Choroid plexus epithelial cell (primary cell): ENCODE data around the gene AGO3.
A peak's percentile ranks its signal among the peaks of the same experiment; 100 is the strongest.

Source experiments
- DNase-seq: peaks from one replicate; pipeline ENCODE4 v3.0.0-alpha.2; 2010; ENCODE audit warnings: low read depth
- H3K4me3 ChIP-seq: 2 replicates; pipeline ENCODE4 v1.5.1; 2011; ENCODE audit warnings: low read depth, mild to moderate bottlenecking, control low read depth, low read length, moderate library complexity
- TF ChIP-seq, protein P1 (sequence below): conservative IDR thresholded peaks from 2 replicates; pipeline ENCODE4 v1.5.1; 2011; ENCODE audit warnings: low read depth, mild to moderate bottlenecking, control low read depth, inconsistent platforms, low read length, moderate library complexity

Gene AGO3

DNA sequence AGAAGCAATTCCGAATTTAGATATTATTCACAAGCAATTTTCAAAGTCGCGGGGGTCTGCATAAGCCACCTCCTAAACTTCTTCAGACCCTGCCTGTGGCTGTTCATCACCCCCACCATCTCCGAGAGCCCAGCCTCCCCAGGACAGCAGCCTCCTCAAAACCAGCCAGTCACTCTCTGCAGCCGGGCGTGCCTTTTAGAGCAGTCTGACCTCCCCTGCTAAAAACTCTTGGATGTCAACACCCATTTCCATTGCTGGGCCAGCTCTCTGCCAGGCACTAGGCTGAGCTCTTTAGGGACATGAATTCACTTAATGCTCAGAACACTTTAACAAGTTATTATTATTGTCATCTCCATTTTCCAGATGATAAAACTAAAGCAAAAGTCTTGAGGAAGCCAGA lies 169.5 kb downstream of the AGO3 start:
- DNase-seq, result no peak
- H3K4me3 ChIP-seq, result no peak overlapping the region
- TF ChIP-seq, protein P1, sequence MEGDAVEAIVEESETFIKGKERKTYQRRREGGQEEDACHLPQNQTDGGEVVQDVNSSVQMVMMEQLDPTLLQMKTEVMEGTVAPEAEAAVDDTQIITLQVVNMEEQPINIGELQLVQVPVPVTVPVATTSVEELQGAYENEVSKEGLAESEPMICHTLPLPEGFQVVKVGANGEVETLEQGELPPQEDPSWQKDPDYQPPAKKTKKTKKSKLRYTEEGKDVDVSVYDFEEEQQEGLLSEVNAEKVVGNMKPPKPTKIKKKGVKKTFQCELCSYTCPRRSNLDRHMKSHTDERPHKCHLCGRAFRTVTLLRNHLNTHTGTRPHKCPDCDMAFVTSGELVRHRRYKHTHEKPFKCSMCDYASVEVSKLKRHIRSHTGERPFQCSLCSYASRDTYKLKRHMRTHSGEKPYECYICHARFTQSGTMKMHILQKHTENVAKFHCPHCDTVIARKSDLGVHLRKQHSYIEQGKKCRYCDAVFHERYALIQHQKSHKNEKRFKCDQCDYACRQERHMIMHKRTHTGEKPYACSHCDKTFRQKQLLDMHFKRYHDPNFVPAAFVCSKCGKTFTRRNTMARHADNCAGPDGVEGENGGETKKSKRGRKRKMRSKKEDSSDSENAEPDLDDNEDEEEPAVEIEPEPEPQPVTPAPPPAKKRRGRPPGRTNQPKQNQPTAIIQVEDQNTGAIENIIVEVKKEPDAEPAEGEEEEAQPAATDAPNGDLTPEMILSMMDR, result no peak

DNA sequence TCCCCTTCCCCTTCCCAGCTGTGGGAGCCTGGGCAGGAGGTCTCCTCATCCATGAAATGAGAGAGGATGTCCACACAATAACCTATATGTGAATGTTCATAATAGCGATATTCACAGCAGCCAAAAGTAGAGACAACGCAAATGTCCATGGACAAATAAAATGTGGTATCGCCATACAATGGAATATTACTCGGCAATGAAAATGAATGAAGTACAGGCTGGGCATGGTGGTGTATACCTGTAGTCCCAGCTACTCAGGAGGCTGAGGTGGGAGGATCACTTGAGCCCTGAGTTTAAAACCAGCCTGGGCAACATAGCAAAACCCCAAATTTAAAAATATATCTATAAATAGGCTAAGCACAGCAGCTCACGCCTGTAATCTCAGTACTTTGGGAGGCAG lies 170.6 kb downstream of the AGO3 start:
- TF ChIP-seq, protein P1, result no peak
- no peak overlapping the region for H3K4me3 ChIP-seq
- DNase-seq, result no peak

DNA sequence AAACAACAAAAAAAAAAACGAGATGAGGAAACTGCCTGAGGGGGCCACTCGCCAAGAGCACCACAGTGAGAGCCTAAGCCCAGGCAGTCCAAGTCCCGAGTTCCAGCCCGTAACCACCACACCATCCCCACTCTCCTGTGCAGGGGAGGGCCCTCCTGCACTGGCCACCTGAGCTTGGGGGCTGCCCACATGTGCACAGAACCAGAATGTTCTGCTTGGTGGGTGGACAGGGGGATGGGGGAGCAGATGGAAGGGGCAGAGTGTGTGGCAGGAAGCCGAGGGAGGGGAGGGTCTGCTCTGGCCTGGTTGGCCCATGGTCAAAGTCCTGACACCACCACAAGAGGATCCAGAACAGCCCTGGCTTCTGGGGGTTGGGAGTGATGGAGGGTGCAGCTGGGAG lies 175.4 kb downstream of the AGO3 start:
- no peak overlapping the region for H3K4me3 ChIP-seq
- no peak for DNase-seq
- TF ChIP-seq, protein P1, result no peak

DNA sequence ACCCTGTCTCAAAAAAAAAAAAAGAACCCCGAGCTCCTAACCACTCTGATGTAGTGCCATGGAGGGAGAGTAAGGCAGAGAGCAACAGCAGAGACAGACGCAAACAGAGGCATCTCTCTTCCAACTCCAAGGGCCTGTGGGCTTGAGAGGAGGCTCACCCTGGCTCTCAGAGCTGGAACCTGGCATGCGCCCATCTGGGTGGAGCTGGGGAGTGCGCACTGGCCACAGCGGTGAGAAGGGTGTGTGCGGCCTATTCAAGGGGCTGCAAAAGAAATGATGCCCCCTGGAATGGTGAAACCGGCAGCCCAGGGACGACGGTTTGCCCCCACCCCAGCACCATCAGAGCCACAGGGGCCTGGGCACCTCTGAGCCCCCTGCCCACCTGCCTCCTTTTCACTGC lies 176.5 kb downstream of the AGO3 start:
- TF ChIP-seq, protein P1, result no peak
- DNase-seq, result no peak
- no peak overlapping the region for H3K4me3 ChIP-seq

DNA sequence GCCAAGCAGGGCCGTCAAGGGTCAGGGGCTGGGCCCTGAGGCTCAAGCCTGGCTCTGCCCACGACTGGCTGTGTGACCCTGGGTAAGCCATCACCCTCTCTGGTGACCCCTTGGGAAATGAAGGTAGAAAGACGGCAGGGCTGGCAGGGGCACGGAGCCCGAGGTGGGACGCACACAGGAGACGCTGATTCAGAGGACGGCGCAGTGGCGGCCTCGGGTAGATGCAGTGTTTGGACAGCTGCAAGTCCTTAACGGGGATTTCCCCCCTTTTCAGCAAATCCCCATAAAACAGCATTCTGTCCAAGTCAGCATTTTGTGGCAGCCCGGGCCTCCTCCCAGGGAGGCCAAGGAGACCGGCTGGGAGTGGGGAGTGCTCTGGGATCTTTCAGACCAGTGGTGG lies 177.4 kb downstream of the AGO3 start:
- TF ChIP-seq, protein P1, result no peak

DNA sequence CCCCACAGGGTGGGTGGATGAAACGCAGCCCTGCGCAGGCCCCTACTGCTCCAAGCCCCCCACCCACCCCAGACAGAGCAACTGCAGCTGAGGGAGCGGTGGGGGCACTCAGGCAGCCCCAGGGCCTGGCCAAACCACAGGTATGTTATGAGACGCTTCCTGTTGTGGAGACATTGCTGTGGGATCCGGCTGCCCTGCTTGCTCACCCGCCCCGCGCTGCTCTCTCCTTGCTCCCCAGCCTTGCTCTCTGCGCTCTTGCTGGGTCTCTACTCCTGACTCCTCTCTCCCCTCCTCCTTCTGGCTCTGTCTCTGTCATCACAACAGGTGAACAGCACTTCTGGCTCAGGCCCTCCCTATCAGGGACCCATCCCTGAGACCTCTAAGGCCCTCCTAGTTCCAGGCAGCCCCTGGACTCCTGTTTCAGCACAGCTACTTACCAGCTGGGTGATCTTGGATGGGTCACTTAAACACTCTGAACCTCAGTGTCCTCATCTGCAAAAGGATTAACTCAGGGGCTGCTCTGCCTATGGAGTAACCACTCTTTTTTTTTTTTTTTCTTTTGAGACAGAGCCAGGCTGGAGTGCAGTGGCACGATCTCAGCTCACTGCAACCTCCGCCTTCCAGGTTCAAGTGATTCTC lies 178.3 kb downstream of the AGO3 start:
- H3K4me3 ChIP-seq, result no peak overlapping the region
- peak; percentile 90 for DNase-seq
- TF ChIP-seq, protein P1, result no peak

More for the DNA sequence above, 177.4 kb downstream of the AGO3 start:
- H3K4me3 ChIP-seq, result no peak overlapping the region
- DNase-seq, result peak; percentile 36

DNA sequence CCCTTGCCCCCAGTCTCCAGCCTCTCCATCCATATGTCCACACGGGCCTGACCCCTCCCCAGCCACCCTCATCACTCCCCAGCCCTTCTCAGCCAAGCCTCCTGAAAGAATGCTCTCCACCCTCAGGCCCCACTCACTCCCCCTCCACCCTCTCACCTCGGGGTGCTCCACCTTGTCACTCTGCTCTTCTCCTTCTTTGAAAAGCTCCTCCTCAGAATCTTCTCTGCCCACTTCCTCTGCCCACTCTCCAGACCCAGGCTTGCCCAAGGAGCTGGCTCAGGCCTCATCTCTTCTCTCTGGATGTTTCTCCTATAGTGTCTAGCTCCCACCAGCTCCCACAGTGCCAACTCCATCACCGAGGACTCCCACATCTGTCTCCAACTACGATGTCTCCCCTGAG lies 180.2 kb downstream of the AGO3 start:
- no peak for DNase-seq
- TF ChIP-seq, protein P1, result no peak
- no peak overlapping the region for H3K4me3 ChIP-seq
